AG09319 (cell line): ENCODE results near the gene CCT4.

ENCODE experiments used
- DNase-seq: peaks from one replicate; pipeline ENCODE4 v3.0.0-alpha.2; 2010; ENCODE audit warnings: low read depth; ENCODE audit errors: extremely low read depth
- CTCF ChIP-seq: IDR thresholded peaks from 2 replicates; pipeline ENCODE4 v1.5.1; 2011; ENCODE audit warnings: low read depth, mild to moderate bottlenecking, inconsistent platforms, low read length, moderate library complexity

Gene CCT4

GRCh38 chr2:61832183-61832841 is 56.1 kb downstream of the CCT4 start:
- no peak for TF ChIP-seq CTCF
- DNase-seq = no peak

- DNase-seq = no peak
- TF ChIP-seq CTCF = no peak
These were observed 66.2 kb downstream of the CCT4 start for GRCh38 chr2:61822255-61822654.
